GM10266 (cell line): ENCODE measurements around the gene RTRAF.

Experiments
- DNase-seq: peaks from one replicate; pipeline ENCODE4 v3.0.0; 2012; ENCODE audit errors: extremely low spot score
- CTCF ChIP-seq: IDR thresholded peaks from 2 replicates; pipeline ENCODE4 v1.5.1; 2012; ENCODE audit warnings: mild to moderate bottlenecking, low read depth; ENCODE audit not compliant: control insufficient read depth, insufficient read depth; ENCODE audit errors: missing control alignments

RTRAF gene

GRCh38 chr14:52020161-52020714, 30.9 kb downstream of the RTRAF start:
- no peak for TF ChIP-seq CTCF
- no peak for DNase-seq

GRCh38 chr14:52020866-52021717, 31.7 kb downstream of the RTRAF start:
- TF ChIP-seq CTCF: no peak
- DNase-seq: no peak

GRCh38 chr14:52021957-52022600, 32.7 kb downstream of the RTRAF start:
- peak; percentile 52 for DNase-seq
- no peak for TF ChIP-seq CTCF

GRCh38 chr14:52023518-52023917, 34.2 kb downstream of the RTRAF start:
- TF ChIP-seq CTCF: no peak
- no peak for DNase-seq

GRCh38 chr14:52025310-52025709, 36.0 kb downstream of the RTRAF start:
- DNase-seq: no peak
- no peak for TF ChIP-seq CTCF

- no peak for DNase-seq
- TF ChIP-seq CTCF: no peak
Measured at GRCh38 chr14:52026017-52026660, 36.8 kb downstream of the RTRAF start.
